GM12875 (cell line): ENCODE results near the gene PI4KA.

Experiments used
- H3K4me3 ChIP-seq: one replicate; pipeline ENCODE4 v1.5.1; 2011; ENCODE audit warnings: low read depth, low read length, control low read depth
- CTCF ChIP-seq: IDR thresholded peaks from 2 replicates; pipeline ENCODE4 v1.5.1; 2011; ENCODE audit warnings: low read depth, mild to moderate bottlenecking, control low read depth, inconsistent platforms, low read length, moderate library complexity, borderline replicate concordance; ENCODE audit not compliant: insufficient read depth

PI4KA gene

GRCh38 chr22:20756846-20757245 lies 101.8 kb downstream of the PI4KA start:
- no peak overlapping the region for H3K4me3 ChIP-seq
- TF ChIP-seq CTCF: no peak

GRCh38 chr22:20752873-20753272 lies 105.7 kb downstream of the PI4KA start:
- TF ChIP-seq CTCF: no peak

GRCh38 chr22:20752104-20752741 lies 106.4 kb downstream of the PI4KA start:
- H3K4me3 ChIP-seq: no peak overlapping the region
- TF ChIP-seq CTCF: no peak

More at GRCh38 chr22:20752873-20753272, 105.7 kb downstream of the PI4KA start:
- H3K4me3 ChIP-seq: no peak overlapping the region

GRCh38 chr22:20751185-20751851 lies 107.3 kb downstream of the PI4KA start:
- no peak for TF ChIP-seq CTCF
- no peak overlapping the region for H3K4me3 ChIP-seq

- TF ChIP-seq CTCF: no peak
- no peak overlapping the region for H3K4me3 ChIP-seq
Measured at GRCh38 chr22:20750461-20751184, 108.0 kb downstream of the PI4KA start.

- no peak overlapping the region for H3K4me3 ChIP-seq
- TF ChIP-seq CTCF: no peak
Measured at GRCh38 chr22:20749453-20749852, 109.2 kb downstream of the PI4KA start.

- TF ChIP-seq CTCF: 0 out of 2 replicates have a peak, but pooled peaks have one; percentile 3
- H3K4me3 ChIP-seq: no peak overlapping the region
Measured at GRCh38 chr22:20748731-20749428, 109.7 kb downstream of the PI4KA start.
